ENCODE data around the gene CIAO3.

Gene CIAO3

DNA sequence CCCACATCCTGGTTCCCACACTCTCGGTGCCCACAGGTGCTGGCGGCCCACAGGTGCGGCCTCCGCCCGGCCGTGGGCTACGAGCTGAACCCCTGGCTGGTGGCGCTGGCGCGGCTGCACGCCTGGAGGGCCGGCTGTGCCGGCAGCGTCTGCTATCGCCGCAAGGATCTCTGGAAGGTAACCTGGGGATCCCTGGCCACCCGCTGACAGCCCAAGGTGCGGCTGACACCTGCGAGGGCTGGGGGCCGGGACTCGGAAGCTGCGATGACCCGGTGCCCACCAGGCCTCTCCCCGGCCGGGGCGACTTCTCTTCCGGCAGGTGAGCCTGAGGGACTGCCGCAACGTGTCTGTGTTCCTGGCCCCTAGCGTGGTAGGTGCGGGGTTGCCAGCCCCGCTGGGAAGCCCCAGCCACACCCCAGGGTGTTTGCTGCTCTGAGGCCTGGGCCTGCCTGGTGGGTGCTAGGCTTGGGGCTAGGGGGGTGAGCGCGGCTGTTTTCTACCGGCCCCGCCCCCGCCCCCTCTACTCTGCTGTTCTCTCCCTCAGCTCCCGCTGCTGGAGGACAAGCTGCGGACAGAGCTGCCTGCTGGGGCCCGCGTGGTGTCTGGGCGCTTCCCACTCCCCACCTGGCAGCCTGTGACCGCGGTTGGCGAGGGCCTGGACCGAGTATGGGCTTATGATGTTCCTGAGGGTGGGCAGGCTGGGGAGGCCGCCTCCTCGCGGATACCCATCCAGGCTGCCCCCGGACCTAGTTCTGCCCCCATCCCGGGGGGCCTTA is 18.8 kb downstream of the CIAO3 start:
- TF ChIP-seq ZNF8 (CRISPR knock-in tag; IDR thresholded peaks at IDR 0.05) (no peak), ZC3H10 (CRISPR knock-in tag; IDR thresholded peaks at IDR 0.05) (no peak), GLIS3 (CRISPR knock-in tag; IDR thresholded peaks at IDR 0.05) (no peak), ZNF565 (CRISPR knock-in tag; conservative IDR thresholded peaks at IDR 0.05; ENCODE audit: low read depth) (no peak), OSR1 (CRISPR knock-in tag; IDR thresholded peaks at IDR 0.05) (no peak), TCF4 (CRISPR knock-in tag; IDR thresholded peaks at IDR 0.05; ENCODE audit: borderline replicate concordance) (no peak), BACH2 (CRISPR knock-in tag; IDR thresholded peaks at IDR 0.05; ENCODE audit: borderline replicate concordance) (no peak), PPARA (CRISPR knock-in tag; IDR thresholded peaks at IDR 0.05; ENCODE audit: borderline replicate concordance) (no peak), CSDC2 (CRISPR knock-in tag; IDR thresholded peaks at IDR 0.05) (no peak), ARNTL (CRISPR knock-in tag; IDR thresholded peaks at IDR 0.05; ENCODE audit: borderline replicate concordance, low read depth) (no peak), ZFP3 (CRISPR knock-in tag; IDR thresholded peaks at IDR 0.05) (no peak), ISL1 (CRISPR knock-in tag; IDR thresholded peaks at IDR 0.05) (no peak), ZFP30 (CRISPR knock-in tag; IDR thresholded peaks at IDR 0.05) (no peak)
- TF ChIP-seq, protein P1, sequence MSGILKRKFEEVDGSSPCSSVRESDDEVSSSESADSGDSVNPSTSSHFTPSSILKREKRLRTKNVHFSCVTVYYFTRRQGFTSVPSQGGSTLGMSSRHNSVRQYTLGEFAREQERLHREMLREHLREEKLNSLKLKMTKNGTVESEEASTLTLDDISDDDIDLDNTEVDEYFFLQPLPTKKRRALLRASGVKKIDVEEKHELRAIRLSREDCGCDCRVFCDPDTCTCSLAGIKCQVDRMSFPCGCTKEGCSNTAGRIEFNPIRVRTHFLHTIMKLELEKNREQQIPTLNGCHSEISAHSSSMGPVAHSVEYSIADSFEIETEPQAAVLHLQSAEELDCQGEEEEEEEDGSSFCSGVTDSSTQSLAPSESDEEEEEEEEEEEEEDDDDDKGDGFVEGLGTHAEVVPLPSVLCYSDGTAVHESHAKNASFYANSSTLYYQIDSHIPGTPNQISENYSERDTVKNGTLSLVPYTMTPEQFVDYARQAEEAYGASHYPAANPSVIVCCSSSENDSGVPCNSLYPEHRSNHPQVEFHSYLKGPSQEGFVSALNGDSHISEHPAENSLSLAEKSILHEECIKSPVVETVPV (CRISPR knock-in tag; IDR thresholded peaks at IDR 0.05), result no peak
- TF ChIP-seq, protein P2, sequence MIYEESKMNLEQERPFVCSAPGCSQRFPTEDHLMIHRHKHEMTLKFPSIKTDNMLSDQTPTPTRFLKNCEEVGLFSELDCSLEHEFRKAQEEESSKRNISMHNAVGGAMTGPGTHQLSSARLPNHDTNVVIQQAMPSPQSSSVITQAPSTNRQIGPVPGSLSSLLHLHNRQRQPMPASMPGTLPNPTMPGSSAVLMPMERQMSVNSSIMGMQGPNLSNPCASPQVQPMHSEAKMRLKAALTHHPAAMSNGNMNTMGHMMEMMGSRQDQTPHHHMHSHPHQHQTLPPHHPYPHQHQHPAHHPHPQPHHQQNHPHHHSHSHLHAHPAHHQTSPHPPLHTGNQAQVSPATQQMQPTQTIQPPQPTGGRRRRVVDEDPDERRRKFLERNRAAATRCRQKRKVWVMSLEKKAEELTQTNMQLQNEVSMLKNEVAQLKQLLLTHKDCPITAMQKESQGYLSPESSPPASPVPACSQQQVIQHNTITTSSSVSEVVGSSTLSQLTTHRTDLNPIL (CRISPR knock-in tag; IDR thresholded peaks at IDR 0.05; ENCODE audit: low read depth), result no peak
- TF ChIP-seq, protein P3, sequence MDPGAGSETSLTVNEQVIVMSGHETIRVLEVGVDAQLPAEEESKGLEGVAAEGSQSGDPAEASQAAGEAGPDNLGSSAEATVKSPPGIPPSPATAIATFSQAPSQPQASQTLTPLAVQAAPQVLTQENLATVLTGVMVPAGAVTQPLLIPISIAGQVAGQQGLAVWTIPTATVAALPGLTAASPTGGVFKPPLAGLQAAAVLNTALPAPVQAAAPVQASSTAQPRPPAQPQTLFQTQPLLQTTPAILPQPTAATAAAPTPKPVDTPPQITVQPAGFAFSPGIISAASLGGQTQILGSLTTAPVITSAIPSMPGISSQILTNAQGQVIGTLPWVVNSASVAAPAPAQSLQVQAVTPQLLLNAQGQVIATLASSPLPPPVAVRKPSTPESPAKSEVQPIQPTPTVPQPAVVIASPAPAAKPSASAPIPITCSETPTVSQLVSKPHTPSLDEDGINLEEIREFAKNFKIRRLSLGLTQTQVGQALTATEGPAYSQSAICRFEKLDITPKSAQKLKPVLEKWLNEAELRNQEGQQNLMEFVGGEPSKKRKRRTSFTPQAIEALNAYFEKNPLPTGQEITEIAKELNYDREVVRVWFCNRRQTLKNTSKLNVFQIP (CRISPR knock-in tag; IDR thresholded peaks at IDR 0.05; ENCODE audit: borderline replicate concordance, low read depth), result no peak
- TF ChIP-seq, protein P4, sequence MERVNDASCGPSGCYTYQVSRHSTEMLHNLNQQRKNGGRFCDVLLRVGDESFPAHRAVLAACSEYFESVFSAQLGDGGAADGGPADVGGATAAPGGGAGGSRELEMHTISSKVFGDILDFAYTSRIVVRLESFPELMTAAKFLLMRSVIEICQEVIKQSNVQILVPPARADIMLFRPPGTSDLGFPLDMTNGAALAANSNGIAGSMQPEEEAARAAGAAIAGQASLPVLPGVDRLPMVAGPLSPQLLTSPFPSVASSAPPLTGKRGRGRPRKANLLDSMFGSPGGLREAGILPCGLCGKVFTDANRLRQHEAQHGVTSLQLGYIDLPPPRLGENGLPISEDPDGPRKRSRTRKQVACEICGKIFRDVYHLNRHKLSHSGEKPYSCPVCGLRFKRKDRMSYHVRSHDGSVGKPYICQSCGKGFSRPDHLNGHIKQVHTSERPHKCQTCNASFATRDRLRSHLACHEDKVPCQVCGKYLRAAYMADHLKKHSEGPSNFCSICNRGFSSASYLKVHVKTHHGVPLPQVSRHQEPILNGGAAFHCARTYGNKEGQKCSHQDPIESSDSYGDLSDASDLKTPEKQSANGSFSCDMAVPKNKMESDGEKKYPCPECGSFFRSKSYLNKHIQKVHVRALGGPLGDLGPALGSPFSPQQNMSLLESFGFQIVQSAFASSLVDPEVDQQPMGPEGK (CRISPR knock-in tag; IDR thresholded peaks at IDR 0.05; ENCODE audit: borderline replicate concordance), result no peak
- no peak for ATAC-seq

DNA sequence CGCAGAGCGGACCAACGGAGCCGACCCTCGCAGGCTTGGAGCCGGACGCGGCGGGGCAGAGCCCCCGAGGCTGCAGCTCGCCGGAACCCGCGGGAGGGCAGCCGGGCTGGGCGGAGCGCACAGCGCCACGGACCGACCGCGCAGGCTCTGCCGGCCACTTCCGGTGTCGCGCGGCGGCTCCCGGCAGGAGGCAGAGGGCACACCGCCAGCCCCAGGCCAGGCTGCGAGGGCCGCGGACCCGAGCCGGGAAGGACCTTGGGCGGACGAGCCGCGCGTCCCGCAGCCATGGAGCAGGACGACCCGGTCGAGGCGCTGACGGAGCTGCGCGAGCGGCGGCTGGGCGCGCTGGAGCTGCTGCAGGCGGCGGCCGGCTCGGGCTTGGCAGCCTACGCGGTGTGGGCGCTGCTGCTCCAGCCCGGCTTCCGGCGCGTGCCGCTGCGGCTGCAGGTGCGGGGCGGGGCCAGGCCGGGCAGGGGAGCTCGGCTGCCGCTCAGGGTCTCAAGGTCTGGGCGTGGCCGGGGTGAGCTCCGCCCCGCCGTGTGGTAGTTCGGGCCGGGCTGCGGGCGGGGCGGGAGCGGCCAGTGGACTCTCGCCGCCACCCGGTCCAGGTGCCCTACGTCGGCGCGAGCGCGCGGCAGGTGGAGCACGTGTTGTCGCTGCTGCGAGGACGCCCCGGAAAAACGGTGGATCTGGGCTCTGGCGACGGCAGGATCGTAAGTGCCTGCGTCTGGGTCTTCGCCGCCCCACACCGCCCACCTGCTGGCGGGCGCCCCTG is 19.6 kb downstream of the CIAO3 start, which contains the start of gene ANTKMT:
Gene ANTKMT (plus strand): TSS at position 157 of the 775 bp plus-strand sequence. CDS start 129 bp downstream, at position 286.
- peak; percentile 66 for ATAC-seq
- TF ChIP-seq GLIS3 (CRISPR knock-in tag; IDR thresholded peaks at IDR 0.05) (0 out of 2 replicates have a peak, but pooled peaks have one; percentile 48), ZFP3 (CRISPR knock-in tag; IDR thresholded peaks at IDR 0.05) (0 out of 2 replicates have a peak, but pooled peaks have one; percentile 48), ZC3H10 (CRISPR knock-in tag; IDR thresholded peaks at IDR 0.05) (no peak), BACH2 (CRISPR knock-in tag; IDR thresholded peaks at IDR 0.05; ENCODE audit: borderline replicate concordance) (no peak), SNAI2 (CRISPR knock-in tag; IDR thresholded peaks at IDR 0.05) (no peak), TCF4 (CRISPR knock-in tag; IDR thresholded peaks at IDR 0.05; ENCODE audit: borderline replicate concordance) (no peak)
- TF ChIP-seq, protein P5, sequence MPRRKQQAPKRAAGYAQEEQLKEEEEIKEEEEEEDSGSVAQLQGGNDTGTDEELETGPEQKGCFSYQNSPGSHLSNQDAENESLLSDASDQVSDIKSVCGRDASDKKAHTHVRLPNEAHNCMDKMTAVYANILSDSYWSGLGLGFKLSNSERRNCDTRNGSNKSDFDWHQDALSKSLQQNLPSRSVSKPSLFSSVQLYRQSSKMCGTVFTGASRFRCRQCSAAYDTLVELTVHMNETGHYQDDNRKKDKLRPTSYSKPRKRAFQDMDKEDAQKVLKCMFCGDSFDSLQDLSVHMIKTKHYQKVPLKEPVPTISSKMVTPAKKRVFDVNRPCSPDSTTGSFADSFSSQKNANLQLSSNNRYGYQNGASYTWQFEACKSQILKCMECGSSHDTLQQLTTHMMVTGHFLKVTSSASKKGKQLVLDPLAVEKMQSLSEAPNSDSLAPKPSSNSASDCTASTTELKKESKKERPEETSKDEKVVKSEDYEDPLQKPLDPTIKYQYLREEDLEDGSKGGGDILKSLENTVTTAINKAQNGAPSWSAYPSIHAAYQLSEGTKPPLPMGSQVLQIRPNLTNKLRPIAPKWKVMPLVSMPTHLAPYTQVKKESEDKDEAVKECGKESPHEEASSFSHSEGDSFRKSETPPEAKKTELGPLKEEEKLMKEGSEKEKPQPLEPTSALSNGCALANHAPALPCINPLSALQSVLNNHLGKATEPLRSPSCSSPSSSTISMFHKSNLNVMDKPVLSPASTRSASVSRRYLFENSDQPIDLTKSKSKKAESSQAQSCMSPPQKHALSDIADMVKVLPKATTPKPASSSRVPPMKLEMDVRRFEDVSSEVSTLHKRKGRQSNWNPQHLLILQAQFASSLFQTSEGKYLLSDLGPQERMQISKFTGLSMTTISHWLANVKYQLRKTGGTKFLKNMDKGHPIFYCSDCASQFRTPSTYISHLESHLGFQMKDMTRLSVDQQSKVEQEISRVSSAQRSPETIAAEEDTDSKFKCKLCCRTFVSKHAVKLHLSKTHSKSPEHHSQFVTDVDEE (CRISPR knock-in tag; IDR thresholded peaks at IDR 0.05), result 0 out of 2 replicates have a peak, but pooled peaks have one; percentile 23
- TF ChIP-seq, protein P2 (CRISPR knock-in tag; IDR thresholded peaks at IDR 0.05; ENCODE audit: low read depth), result no peak
- TF ChIP-seq, protein P3 (CRISPR knock-in tag; IDR thresholded peaks at IDR 0.05; ENCODE audit: borderline replicate concordance, low read depth), result no peak
- TF ChIP-seq, protein P1 (CRISPR knock-in tag; IDR thresholded peaks at IDR 0.05), result no peak
- TF ChIP-seq, protein P4 (CRISPR knock-in tag; IDR thresholded peaks at IDR 0.05; ENCODE audit: borderline replicate concordance), result no peak
